ENCODE measurements around the gene EFHC1.

DNA sequence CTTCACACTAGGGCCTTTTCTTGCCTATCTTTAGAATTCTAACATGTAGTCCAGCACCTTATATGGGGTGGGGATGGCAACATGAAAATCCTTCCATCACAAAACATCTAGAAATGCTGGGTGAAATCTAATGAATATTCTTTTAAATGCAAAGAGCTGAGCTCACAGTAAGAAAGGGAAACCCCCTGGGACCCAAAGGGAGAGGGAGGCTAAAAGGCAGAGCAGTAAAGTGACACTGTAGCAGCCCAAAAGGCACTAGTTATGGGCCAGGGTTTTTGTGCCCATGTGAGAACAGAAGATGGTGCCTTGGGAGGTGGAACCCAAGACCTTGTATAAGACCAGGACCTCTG is 90.0 kb downstream of the EFHC1 start:
- TF ChIP-seq, protein P1, sequence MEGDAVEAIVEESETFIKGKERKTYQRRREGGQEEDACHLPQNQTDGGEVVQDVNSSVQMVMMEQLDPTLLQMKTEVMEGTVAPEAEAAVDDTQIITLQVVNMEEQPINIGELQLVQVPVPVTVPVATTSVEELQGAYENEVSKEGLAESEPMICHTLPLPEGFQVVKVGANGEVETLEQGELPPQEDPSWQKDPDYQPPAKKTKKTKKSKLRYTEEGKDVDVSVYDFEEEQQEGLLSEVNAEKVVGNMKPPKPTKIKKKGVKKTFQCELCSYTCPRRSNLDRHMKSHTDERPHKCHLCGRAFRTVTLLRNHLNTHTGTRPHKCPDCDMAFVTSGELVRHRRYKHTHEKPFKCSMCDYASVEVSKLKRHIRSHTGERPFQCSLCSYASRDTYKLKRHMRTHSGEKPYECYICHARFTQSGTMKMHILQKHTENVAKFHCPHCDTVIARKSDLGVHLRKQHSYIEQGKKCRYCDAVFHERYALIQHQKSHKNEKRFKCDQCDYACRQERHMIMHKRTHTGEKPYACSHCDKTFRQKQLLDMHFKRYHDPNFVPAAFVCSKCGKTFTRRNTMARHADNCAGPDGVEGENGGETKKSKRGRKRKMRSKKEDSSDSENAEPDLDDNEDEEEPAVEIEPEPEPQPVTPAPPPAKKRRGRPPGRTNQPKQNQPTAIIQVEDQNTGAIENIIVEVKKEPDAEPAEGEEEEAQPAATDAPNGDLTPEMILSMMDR (IDR thresholded peaks at IDR 0.05; ENCODE audit: poor library complexity, severe bottlenecking), result no peak
- TF ChIP-seq, protein P2, sequence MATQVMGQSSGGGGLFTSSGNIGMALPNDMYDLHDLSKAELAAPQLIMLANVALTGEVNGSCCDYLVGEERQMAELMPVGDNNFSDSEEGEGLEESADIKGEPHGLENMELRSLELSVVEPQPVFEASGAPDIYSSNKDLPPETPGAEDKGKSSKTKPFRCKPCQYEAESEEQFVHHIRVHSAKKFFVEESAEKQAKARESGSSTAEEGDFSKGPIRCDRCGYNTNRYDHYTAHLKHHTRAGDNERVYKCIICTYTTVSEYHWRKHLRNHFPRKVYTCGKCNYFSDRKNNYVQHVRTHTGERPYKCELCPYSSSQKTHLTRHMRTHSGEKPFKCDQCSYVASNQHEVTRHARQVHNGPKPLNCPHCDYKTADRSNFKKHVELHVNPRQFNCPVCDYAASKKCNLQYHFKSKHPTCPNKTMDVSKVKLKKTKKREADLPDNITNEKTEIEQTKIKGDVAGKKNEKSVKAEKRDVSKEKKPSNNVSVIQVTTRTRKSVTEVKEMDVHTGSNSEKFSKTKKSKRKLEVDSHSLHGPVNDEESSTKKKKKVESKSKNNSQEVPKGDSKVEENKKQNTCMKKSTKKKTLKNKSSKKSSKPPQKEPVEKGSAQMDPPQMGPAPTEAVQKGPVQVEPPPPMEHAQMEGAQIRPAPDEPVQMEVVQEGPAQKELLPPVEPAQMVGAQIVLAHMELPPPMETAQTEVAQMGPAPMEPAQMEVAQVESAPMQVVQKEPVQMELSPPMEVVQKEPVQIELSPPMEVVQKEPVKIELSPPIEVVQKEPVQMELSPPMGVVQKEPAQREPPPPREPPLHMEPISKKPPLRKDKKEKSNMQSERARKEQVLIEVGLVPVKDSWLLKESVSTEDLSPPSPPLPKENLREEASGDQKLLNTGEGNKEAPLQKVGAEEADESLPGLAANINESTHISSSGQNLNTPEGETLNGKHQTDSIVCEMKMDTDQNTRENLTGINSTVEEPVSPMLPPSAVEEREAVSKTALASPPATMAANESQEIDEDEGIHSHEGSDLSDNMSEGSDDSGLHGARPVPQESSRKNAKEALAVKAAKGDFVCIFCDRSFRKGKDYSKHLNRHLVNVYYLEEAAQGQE (IDR thresholded peaks at IDR 0.05; ENCODE audit: borderline replicate concordance), result no peak

Measured in neural cell (in vitro differentiated cells).